ENCODE data around the gene SCLY.
"Not testable (repeated sequence)": the region's sequence is repeated elsewhere in the genome, so short reads cannot be mapped to it uniquely, and the experiment has no call there.

SCLY gene

GRCh38 chr2:238060542-238061314 lies at the start of gene SCLY:
TSS of gene SCLY (plus strand) at chr2:238061001. CDS start at chr2:238061055, 54 bp downstream.
- peak; percentile 100 for DNase-seq (ENCODE audit: low spot score)

- DNase-seq (ENCODE audit: low spot score): no peak
Observed at GRCh38 chr2:238013806-238014205, 47.0 kb upstream of the SCLY start.

GRCh38 chr2:238015705-238016104 lies 45.1 kb upstream of the SCLY start:
- DNase-seq (ENCODE audit: low spot score): no peak

- DNase-seq (ENCODE audit: low spot score): no peak
Observed at GRCh38 chr2:238016526-238016925, 44.3 kb upstream of the SCLY start.

- no peak for DNase-seq (ENCODE audit: low spot score)
Observed at GRCh38 chr2:238019962-238020361, 40.8 kb upstream of the SCLY start.

GRCh38 chr2:238020816-238021215 lies 40.0 kb upstream of the SCLY start:
- no peak for DNase-seq (ENCODE audit: low spot score)

- no peak for DNase-seq (ENCODE audit: low spot score)
Observed at GRCh38 chr2:238021327-238021726, 39.5 kb upstream of the SCLY start.

GRCh38 chr2:238022594-238023157 lies 38.1 kb upstream of the SCLY start:
- no peak for DNase-seq (ENCODE audit: low spot score)

GRCh38 chr2:238023608-238024007 lies 37.2 kb upstream of the SCLY start:
- DNase-seq (ENCODE audit: low spot score): no peak

GRCh38 chr2:238024986-238025385 lies 35.8 kb upstream of the SCLY start:
- DNase-seq (ENCODE audit: low spot score): peak; percentile 26

GRCh38 chr2:238025741-238026360 lies 35.0 kb upstream of the SCLY start:
- no peak for DNase-seq (ENCODE audit: low spot score)

GRCh38 chr2:238027058-238027457 lies 33.7 kb upstream of the SCLY start:
- no peak for DNase-seq (ENCODE audit: low spot score)

GRCh38 chr2:238027591-238028415 lies 33.0 kb upstream of the SCLY start:
- no peak for DNase-seq (ENCODE audit: low spot score)

GRCh38 chr2:238029853-238030252 lies 30.9 kb upstream of the SCLY start:
- no peak for DNase-seq (ENCODE audit: low spot score)

- no peak for DNase-seq (ENCODE audit: low spot score)
Observed at GRCh38 chr2:238030422-238031155, 30.2 kb upstream of the SCLY start.

GRCh38 chr2:238031751-238032150 lies 29.1 kb upstream of the SCLY start:
- no peak for DNase-seq (ENCODE audit: low spot score)

- DNase-seq (ENCODE audit: low spot score): no peak
Observed at GRCh38 chr2:238032755-238033337, 28.0 kb upstream of the SCLY start.

GRCh38 chr2:238033991-238034390 lies 26.8 kb upstream of the SCLY start:
- not testable (repeated sequence) for DNase-seq (ENCODE audit: low spot score)

- DNase-seq (ENCODE audit: low spot score): no peak
Observed at GRCh38 chr2:238038203-238038602, 22.6 kb upstream of the SCLY start.

GRCh38 chr2:238039151-238039550 lies 21.6 kb upstream of the SCLY start:
- no peak for DNase-seq (ENCODE audit: low spot score)

- DNase-seq (ENCODE audit: low spot score): no peak
Observed at GRCh38 chr2:238039985-238040384, 20.8 kb upstream of the SCLY start.
